ENCODE results near the gene KRTAP7-1. TPM values are rescaled to one million over a fixed set of nuclear protein-coding genes. Genes with fewer than 3 reads are reported as not detected.

The KRTAP7-1 gene
- not detected in 2 replicates for total RNA-seq

GRCh38 chr21:30829659-30830058 is at the start of gene KRTAP7-1:
Gene KRTAP7-1, minus strand, starts transcription at chr21:30829759. Its CDS starts 61 bp downstream, at chr21:30829698.
- DNase-seq: no peak

- no peak for DNase-seq
These were observed 45.0 kb upstream of the KRTAP7-1 start for GRCh38 chr21:30874526-30874925.

- DNase-seq: no peak
These were observed 18.3 kb upstream of the KRTAP7-1 start for GRCh38 chr21:30847627-30848500.

- DNase-seq: no peak
These were observed 13.4 kb upstream of the KRTAP7-1 start for GRCh38 chr21:30842990-30843389.

- DNase-seq: no peak
These were observed 9.7 kb upstream of the KRTAP7-1 start for GRCh38 chr21:30839304-30839703.

- no peak for DNase-seq
These were observed 9.0 kb upstream of the KRTAP7-1 start for GRCh38 chr21:30838536-30838935.

- peak; percentile 1 for DNase-seq
These were observed 1.7 kb upstream of the KRTAP7-1 start for GRCh38 chr21:30831194-30831765.

- no peak for DNase-seq
These were observed 10.5 kb downstream of the KRTAP7-1 start for GRCh38 chr21:30818837-30819610.

- DNase-seq: no peak
These were observed 16.4 kb downstream of the KRTAP7-1 start, which contains the start of gene KRTAP8-1 for GRCh38 chr21:30813174-30813573. Gene KRTAP8-1, minus strand, starts transcription at chr21:30813274. Its CDS starts 54 bp downstream, at chr21:30813220.

GRCh38 chr21:30800605-30801004 is 29.0 kb downstream of the KRTAP7-1 start:
- DNase-seq: no peak

- DNase-seq: no peak
These were observed 35.8 kb downstream of the KRTAP7-1 start for GRCh38 chr21:30793581-30794314.

GRCh38 chr21:30779249-30779648 is 50.3 kb downstream of the KRTAP7-1 start:
- DNase-seq: no peak

Other genes starting within 250 kb of the KRTAP7-1 start
- gene KRTAP22-2, start 239.4 kb downstream of the KRTAP7-1 start, total RNA-seq: not detected in 2 replicates
- gene KRTAP6-3, start 237.3 kb downstream of the KRTAP7-1 start, total RNA-seq: not detected in 2 replicates
- not detected in 2 replicates for gene KRTAP6-2, start 230.9 kb downstream of the KRTAP7-1 start, total RNA-seq
- not detected in 2 replicates for gene KRTAP22-1, start 228.7 kb downstream of the KRTAP7-1 start, total RNA-seq
- gene KRTAP6-1, start 215.8 kb downstream of the KRTAP7-1 start, total RNA-seq: not detected in 2 replicates
- gene KRTAP20-1, start 213.3 kb downstream of the KRTAP7-1 start, total RNA-seq: not detected in 2 replicates
- not detected in 2 replicates for gene KRTAP20-4, start 209.1 kb downstream of the KRTAP7-1 start, total RNA-seq
- not detected in 2 replicates for gene KRTAP20-2, start 194.6 kb downstream of the KRTAP7-1 start, total RNA-seq
- gene KRTAP20-3, start 186.9 kb downstream of the KRTAP7-1 start, total RNA-seq: not detected in 2 replicates
- gene KRTAP21-3, start 111.0 kb downstream of the KRTAP7-1 start, total RNA-seq: not detected in 2 replicates
- 0.68 TPM in 1 of 2 replicates, not detected in the other for gene KRTAP21-2, start 82.5 kb downstream of the KRTAP7-1 start, total RNA-seq
- gene KRTAP21-1, start 74.3 kb downstream of the KRTAP7-1 start, total RNA-seq: not detected in 2 replicates
- not detected in 2 replicates for gene KRTAP8-1, start 16.5 kb downstream of the KRTAP7-1 start, total RNA-seq
- not detected in 2 replicates for gene KRTAP11-1, start 51.8 kb upstream of the KRTAP7-1 start, total RNA-seq
- gene KRTAP19-8, start 208.7 kb upstream of the KRTAP7-1 start, total RNA-seq: not detected in 2 replicates

All from dermis blood vessel endothelial cell (primary cell).